ENCODE data around the gene RSPH6A. TPM values are rescaled to one million over a fixed set of nuclear protein-coding genes. Genes with fewer than 3 reads are reported as not detected.

RSPH6A gene
- total and polyA plus RNA-seq, 2 of the 4 experiments (the other 2 are of a cell fraction), result under 0.01 to 0.09 TPM

DNA sequence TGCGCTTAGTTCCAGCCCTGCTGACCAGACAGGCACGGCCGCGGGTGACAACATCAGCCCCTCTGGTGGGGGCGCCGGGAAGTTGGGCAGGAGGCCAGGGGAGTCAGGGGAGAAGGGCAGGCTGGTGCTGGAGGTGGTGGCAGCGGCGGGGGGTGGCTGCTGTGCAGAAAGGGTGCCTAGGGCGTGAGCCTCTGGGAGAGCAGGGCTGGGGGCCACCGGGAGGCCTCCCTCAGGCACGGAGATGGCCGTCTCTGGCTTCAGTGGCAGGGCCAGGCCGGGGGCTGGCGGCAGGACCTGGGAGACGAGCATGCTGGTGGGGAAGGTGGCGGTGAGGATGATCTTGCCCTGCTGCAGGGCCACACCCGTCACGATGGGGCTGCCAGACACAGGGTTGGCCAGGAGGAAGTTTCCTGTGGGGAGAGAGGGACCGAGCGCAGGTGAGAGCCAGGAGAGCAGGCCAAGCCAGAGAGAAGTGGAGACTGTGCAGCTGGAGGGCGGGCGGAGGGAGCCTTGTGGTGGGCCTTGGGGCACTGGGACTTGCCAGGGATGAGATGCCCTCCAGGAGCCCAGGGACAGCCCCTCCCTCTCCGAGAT, 49.3 kb downstream of the RSPH6A start:
- 77% methylated on average over 4 of the region's 23 CpGs; no CpG with 5 or more reads in 1 of the 2 experiments for WGBS, 2 experiments (ENCODE audit: extremely low coverage in 2 of 2, insufficient read length in 1 of 2)
- H4K5ac ChIP-seq (ENCODE audit: low read depth, low read length), result no peak overlapping the region
- no peaks in the 10 kb centered on the region for H3K9me3 ChIP-seq (ENCODE audit: control insufficient read depth, insufficient read depth, low read length)
- BruUV-seq (replicated peaks), result no TSS peak
- POLR2A ChIA-PET (ENCODE audit: unreplicated experiment), result no interaction called here
- peaks cover 0 to 20% of the 10 kb centered on the region in 2 experiments; a peak in 1 of 4 replicates for H3K79me1 ChIP-seq (ENCODE audit: low read depth in 1 of 2, low read length in 2 of 2)
- no peak overlapping the region for H2BK15ac ChIP-seq (ENCODE audit: low read depth, low read length)
- H2AFZ ChIP-seq (replicated peaks; ENCODE audit: low read length, poor library complexity), result no peak overlapping the region
- no peak overlapping the region for H3K4ac ChIP-seq (ENCODE audit: low read depth, low read length)
- H3K4me2 ChIP-seq (ENCODE audit: low read depth, low read length), result no peak overlapping the region
- no peak overlapping the region for H2BK5ac ChIP-seq (ENCODE audit: low read depth, low read length, poor library complexity, severe bottlenecking)
- no peak overlapping the region for H3K9ac ChIP-seq (ENCODE audit: low read depth, low read length)
- no peaks in the 10 kb centered on the region for H3K36me3 ChIP-seq (ENCODE audit: control insufficient read depth, insufficient read depth, low read length)
- no peak overlapping the region for H2BK120ac ChIP-seq (ENCODE audit: low read depth, low read length)
- TF ChIP-seq MXI1 (IDR thresholded peaks at IDR 0.05; ENCODE audit: borderline replicate concordance, low read depth, low read length) (no peak), CEBPB (IDR thresholded peaks at IDR 0.05; ENCODE audit: low read depth, low read length) (no peak), RAD21 (IDR thresholded peaks at IDR 0.05; ENCODE audit: low read length) (no peak), RFX5 (IDR thresholded peaks at IDR 0.05; ENCODE audit: low read depth, low read length) (no peak), NFE2L2 (IDR thresholded peaks at IDR 0.05; ENCODE audit: low read depth, low read length) (no peak), SMC3 (IDR thresholded peaks at IDR 0.05; ENCODE audit: low read depth, low read length) (no peak), MAZ (IDR thresholded peaks at IDR 0.05; ENCODE audit: borderline replicate concordance, low read depth, low read length) (no peak), MAFK (IDR thresholded peaks at IDR 0.05; ENCODE audit: low read depth, low read length) (no peak)
- TF ChIP-seq, protein P1, sequence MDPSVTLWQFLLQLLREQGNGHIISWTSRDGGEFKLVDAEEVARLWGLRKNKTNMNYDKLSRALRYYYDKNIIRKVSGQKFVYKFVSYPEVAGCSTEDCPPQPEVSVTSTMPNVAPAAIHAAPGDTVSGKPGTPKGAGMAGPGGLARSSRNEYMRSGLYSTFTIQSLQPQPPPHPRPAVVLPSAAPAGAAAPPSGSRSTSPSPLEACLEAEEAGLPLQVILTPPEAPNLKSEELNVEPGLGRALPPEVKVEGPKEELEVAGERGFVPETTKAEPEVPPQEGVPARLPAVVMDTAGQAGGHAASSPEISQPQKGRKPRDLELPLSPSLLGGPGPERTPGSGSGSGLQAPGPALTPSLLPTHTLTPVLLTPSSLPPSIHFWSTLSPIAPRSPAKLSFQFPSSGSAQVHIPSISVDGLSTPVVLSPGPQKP (IDR thresholded peaks at IDR 0.05; ENCODE audit: borderline replicate concordance, low read depth, low read length), result no peak
- TF ChIP-seq, protein P2, sequence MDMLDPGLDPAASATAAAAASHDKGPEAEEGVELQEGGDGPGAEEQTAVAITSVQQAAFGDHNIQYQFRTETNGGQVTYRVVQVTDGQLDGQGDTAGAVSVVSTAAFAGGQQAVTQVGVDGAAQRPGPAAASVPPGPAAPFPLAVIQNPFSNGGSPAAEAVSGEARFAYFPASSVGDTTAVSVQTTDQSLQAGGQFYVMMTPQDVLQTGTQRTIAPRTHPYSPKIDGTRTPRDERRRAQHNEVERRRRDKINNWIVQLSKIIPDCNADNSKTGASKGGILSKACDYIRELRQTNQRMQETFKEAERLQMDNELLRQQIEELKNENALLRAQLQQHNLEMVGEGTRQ (IDR thresholded peaks at IDR 0.05; ENCODE audit: low read depth, low read length), result no peak
- TF ChIP-seq, protein P3, sequence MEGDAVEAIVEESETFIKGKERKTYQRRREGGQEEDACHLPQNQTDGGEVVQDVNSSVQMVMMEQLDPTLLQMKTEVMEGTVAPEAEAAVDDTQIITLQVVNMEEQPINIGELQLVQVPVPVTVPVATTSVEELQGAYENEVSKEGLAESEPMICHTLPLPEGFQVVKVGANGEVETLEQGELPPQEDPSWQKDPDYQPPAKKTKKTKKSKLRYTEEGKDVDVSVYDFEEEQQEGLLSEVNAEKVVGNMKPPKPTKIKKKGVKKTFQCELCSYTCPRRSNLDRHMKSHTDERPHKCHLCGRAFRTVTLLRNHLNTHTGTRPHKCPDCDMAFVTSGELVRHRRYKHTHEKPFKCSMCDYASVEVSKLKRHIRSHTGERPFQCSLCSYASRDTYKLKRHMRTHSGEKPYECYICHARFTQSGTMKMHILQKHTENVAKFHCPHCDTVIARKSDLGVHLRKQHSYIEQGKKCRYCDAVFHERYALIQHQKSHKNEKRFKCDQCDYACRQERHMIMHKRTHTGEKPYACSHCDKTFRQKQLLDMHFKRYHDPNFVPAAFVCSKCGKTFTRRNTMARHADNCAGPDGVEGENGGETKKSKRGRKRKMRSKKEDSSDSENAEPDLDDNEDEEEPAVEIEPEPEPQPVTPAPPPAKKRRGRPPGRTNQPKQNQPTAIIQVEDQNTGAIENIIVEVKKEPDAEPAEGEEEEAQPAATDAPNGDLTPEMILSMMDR (conservative IDR thresholded peaks at IDR 0.05; ENCODE audit: low read depth, low read length), result no peak
- H3K9me1 ChIP-seq (ENCODE audit: insufficient read depth, low read length), result no peaks in the 10 kb centered on the region
- no peaks in the 10 kb centered on the region for H3K27me3 ChIP-seq (ENCODE audit: control insufficient read depth, insufficient read depth, low read length)
- peak overlapping the region; percentile 20; the same call in 1 of the 2 replicates for H2AK5ac ChIP-seq (ENCODE audit: low read depth, low read length)
- intact Hi-C loops (cut with micrococcal nuclease) (loop anchor here (2.0 kb wide), 1 partner anchor 35 kb away; the partner anchor contains the start of gene FBXO46), in situ Hi-C loops (cut with MboI; ENCODE audit: low sequenced_read_pairs) (no loop called here), dilution Hi-C loops (cut with HindIII; ENCODE audit: low sequenced_read_pairs, unreplicated experiment) (no loop called here)
- no peak overlapping the region for H4K91ac ChIP-seq (ENCODE audit: insufficient read depth, low read depth, low read length)
- no peak overlapping the region for H2BK20ac ChIP-seq (ENCODE audit: low read depth, low read length)
- H4K20me1 ChIP-seq (ENCODE audit: insufficient read depth, low read length), result peaks cover 9% of the 10 kb centered on the region
- no peak overlapping the region for H3K56ac ChIP-seq (ENCODE audit: extremely low read depth, insufficient read depth, low read length)
- H2AK9ac ChIP-seq (replicated peaks; ENCODE audit: low read depth, low read length, poor library complexity), result peak overlapping the region; percentile 98
- no peak overlapping the region for H4K8ac ChIP-seq (ENCODE audit: low read depth in 2 of 2, low read length in 2 of 2)
- H3K23ac ChIP-seq (ENCODE audit: low read depth, low read length), result 0 out of 2 replicates have a peak overlapping the region, but pooled peaks have one; percentile 28
- H3K4me3 ChIP-seq (ENCODE audit: insufficient read depth, low read depth, low read length), result no peak overlapping the region
- DNase-seq (no peak), ATAC-seq (ENCODE audit: low read depth) (no peak)
- no peak overlapping the region for H3K14ac ChIP-seq (replicated peaks; ENCODE audit: low read depth, low read length)
- no peak overlapping the region for H3K18ac ChIP-seq (ENCODE audit: low read depth, low read length)
- H3K4me1 ChIP-seq (ENCODE audit: control insufficient read depth, insufficient read depth, low read length), result peaks cover 22% of the 10 kb centered on the region
- H3K27ac ChIP-seq (ENCODE audit: insufficient read depth, low read length), result no peak overlapping the region
- CTCF ChIA-PET, result no interaction called here

Data from IMR-90 (cell line).